Body of pancreas (tissue), 4 donors: ENCODE measurements around the gene KIRREL3.

Source experiments
- CTCF ChIP-seq, 7 experiments: fragments of 450-650 bp in 4 of 7; fragments of 200-600 bp in 3 of 7; sonication (generic) in 3 of 7; IDR thresholded peaks; one replicate each; pipeline ENCODE4 v1.5.1; 2016 to 2019; ENCODE audit warnings: antibody characterized with exemption in 7 of 7
- POLR2A ChIP-seq, 3 donors: fragments of 450-650 bp; IDR thresholded peaks; one replicate each; pipeline ENCODE4 v1.6.1; 2016; ENCODE audit warnings: antibody characterized with exemption in 3 of 3, mild to moderate bottlenecking in 2 of 3

GRCh38 chr11:126696982-126697381, 303.6 kb downstream of the KIRREL3 start:
- TF ChIP-seq CTCF (IDR thresholded peaks at IDR 0.05) (no peak), POLR2A (IDR thresholded peaks at IDR 0.05) (no peak)
